ENCODE measurements around the gene CSTF1.

The CSTF1 gene

DNA sequence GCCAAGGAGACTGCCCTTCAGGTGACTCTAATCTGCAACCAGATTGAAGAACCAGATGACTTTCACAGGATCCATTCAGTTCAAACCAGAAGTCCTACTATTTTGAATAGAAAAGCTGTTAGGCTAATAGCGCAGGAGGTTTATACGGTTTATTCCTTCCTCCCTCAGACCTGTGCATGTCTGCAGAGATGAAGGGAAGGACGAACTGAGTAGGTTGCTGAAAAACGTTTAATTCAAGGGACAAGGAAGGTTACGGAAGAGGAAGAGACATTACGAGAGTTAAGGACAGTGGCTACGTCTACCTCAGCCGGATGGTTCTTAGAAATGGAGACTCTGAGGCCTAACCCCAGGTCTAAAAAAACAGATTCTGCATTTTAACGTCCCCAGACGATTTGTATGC, 1.4 kb upstream of the CSTF1 start:
- Histone ChIP-seq H3K36me3 (ENCODE audit: control insufficient read depth, insufficient read depth, low read length) (peaks cover 10% of the 10 kb centered on the region), H3K27me3 (replicated peaks; ENCODE audit: control insufficient read depth, insufficient read depth, low read length) (no peaks in the 10 kb centered on the region), H3K4me3 (replicated peaks; ENCODE audit: low read depth, low read length) (peak overlapping the region; percentile 87)
- TF ChIP-seq, protein P1, sequence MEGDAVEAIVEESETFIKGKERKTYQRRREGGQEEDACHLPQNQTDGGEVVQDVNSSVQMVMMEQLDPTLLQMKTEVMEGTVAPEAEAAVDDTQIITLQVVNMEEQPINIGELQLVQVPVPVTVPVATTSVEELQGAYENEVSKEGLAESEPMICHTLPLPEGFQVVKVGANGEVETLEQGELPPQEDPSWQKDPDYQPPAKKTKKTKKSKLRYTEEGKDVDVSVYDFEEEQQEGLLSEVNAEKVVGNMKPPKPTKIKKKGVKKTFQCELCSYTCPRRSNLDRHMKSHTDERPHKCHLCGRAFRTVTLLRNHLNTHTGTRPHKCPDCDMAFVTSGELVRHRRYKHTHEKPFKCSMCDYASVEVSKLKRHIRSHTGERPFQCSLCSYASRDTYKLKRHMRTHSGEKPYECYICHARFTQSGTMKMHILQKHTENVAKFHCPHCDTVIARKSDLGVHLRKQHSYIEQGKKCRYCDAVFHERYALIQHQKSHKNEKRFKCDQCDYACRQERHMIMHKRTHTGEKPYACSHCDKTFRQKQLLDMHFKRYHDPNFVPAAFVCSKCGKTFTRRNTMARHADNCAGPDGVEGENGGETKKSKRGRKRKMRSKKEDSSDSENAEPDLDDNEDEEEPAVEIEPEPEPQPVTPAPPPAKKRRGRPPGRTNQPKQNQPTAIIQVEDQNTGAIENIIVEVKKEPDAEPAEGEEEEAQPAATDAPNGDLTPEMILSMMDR (IDR thresholded peaks at IDR 0.05; ENCODE audit: insufficient read depth, low read length, poor library complexity, severe bottlenecking): no peak
- no peak for DNase-seq (ENCODE audit: extremely low read depth, insufficient read length)

DNA sequence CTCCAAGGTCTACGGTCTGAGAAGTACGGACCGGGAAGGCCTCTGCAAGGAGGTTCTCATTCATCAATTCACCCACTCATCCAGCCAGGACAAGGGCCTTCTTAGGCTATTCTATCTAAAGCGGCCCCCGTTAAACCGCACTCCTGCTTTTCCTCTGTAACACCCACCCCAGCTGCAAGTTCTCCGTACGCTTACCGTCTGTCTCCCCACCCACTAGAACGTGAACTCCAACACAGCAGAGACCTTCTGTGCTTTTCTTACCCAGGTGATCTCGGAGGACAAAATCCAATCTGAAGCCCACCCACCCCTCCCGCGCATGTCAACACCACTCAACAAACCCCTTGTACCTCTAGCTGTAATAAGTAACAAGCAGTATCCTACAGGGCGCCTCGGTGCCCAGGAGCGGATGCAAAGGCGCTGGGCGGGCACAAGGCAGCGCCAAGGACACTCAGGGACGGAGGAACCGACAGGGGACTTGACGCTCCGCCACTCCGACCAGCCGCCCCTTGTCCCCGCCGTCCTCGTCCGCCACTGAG, 781 bp upstream of the CSTF1 start:
- Histone ChIP-seq H3K27me3 (replicated peaks; ENCODE audit: control insufficient read depth, insufficient read depth, low read length) (no peaks in the 10 kb centered on the region), H3K36me3 (ENCODE audit: control insufficient read depth, insufficient read depth, low read length) (peaks cover 9% of the 10 kb centered on the region), H3K4me3 (replicated peaks; ENCODE audit: low read depth, low read length) (peak overlapping the region; percentile 87)
- TF ChIP-seq, protein P1 (IDR thresholded peaks at IDR 0.05; ENCODE audit: insufficient read depth, low read length, poor library complexity, severe bottlenecking): no peak
- DNase-seq (ENCODE audit: extremely low read depth, insufficient read length): peak; percentile 4

DNA sequence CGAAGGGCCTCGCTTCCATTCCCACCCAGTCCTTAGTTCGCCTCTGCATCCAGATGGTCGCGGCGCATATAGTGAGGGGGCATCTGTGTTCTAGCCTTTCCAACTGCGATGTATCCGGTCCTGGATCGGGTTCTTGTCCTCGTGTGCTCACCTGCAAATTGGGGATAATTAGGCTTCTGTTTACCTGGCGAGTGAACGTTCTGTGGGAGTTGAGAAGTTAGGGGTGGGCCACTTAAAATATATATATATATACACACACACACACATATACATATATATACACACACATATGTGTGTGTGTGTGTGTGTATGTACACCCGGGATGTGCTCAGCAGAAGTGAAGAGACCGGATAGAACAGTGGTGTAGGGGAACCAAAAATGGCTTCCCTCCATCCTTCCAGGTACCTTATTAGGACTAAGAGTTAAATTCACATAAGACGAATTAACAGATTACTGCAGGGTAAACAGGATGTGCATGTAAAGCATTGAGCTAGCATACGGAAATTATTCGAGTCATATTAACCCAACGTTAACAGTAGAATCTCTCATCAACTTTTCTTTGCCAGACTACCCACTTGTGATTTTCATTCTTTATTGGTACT, 537 bp downstream of the CSTF1 start:
- DNase-seq (ENCODE audit: extremely low read depth, insufficient read length): no peak
- Histone ChIP-seq H3K4me3 (replicated peaks; ENCODE audit: low read depth, low read length) (peak overlapping the region; percentile 87), H3K27me3 (replicated peaks; ENCODE audit: control insufficient read depth, insufficient read depth, low read length) (no peaks in the 10 kb centered on the region), H3K36me3 (ENCODE audit: control insufficient read depth, insufficient read depth, low read length) (peaks cover 13% of the 10 kb centered on the region)
- TF ChIP-seq, protein P1 (IDR thresholded peaks at IDR 0.05; ENCODE audit: insufficient read depth, low read length, poor library complexity, severe bottlenecking): no peak

DNA sequence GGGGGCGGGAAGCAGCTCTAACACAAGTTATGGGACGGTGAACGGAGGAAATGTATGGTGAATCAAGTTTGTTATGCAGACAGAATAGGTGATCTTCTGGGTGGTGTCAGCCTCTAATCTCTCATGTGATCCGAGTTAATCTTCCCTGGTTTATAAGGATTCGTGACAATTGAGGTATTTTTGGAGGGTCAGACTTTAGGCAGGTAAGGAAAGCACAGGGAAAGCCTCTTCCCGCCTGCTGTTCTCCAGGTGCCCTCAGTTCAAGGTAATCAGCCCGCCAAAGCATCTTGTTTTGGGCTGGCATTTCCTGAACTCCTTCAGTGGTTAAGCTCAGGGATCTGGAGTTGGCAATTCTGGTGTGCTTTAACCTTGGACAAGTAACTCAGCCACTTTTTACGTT, 1.2 kb downstream of the CSTF1 start:
- H3K4me3 ChIP-seq (replicated peaks; ENCODE audit: low read depth, low read length): peak overlapping the region; percentile 87
- H3K27me3 ChIP-seq (replicated peaks; ENCODE audit: control insufficient read depth, insufficient read depth, low read length): no peaks in the 10 kb centered on the region
- H3K36me3 ChIP-seq (ENCODE audit: control insufficient read depth, insufficient read depth, low read length): peaks cover 13% of the 10 kb centered on the region
- no peak for DNase-seq (ENCODE audit: extremely low read depth, insufficient read length)
- TF ChIP-seq, protein P1 (IDR thresholded peaks at IDR 0.05; ENCODE audit: insufficient read depth, low read length, poor library complexity, severe bottlenecking): no peak

DNA sequence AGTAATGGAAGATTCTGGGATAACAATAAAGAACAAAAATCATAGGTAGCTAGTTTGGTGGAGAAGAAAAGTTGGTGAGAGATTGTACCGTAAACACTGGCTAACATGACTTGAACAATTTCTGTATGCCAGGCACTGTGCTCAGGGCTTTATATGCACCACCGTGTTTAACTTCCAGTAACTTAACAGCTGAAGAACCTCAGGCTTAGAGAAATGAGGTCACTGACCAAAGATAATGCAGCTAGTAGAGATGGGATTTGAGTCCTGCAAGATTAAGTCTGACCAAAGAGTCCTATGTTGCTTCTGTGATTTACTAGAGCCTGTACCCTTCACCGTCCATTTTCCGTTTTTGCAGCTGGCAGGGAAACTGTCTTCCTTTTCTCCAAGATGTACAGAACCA, 2.7 kb downstream of the CSTF1 start:
- no peak overlapping the region for H3K4me3 ChIP-seq (replicated peaks; ENCODE audit: low read depth, low read length)
- H3K36me3 ChIP-seq (ENCODE audit: control insufficient read depth, insufficient read depth, low read length): peaks cover 17% of the 10 kb centered on the region
- no peaks in the 10 kb centered on the region for H3K27me3 ChIP-seq (replicated peaks; ENCODE audit: control insufficient read depth, insufficient read depth, low read length)
- TF ChIP-seq, protein P1 (IDR thresholded peaks at IDR 0.05; ENCODE audit: insufficient read depth, low read length, poor library complexity, severe bottlenecking): no peak
- DNase-seq (ENCODE audit: extremely low read depth, insufficient read length): no peak

Measured in GM06990 (cell line).